HEK293 (cell line): ENCODE data around the gene DENND5A.

ENCODE experiments used
- CTCF ChIA-PET: fragments of 350-600 bp; formaldehyde crosslinking; extraction: SDS; loops from one replicate; lab custom pipeline; 2021; ENCODE audit warnings: antibody characterized with exemption; lab: Yijun Ruan, JAX
- POLR2A ChIA-PET: fragments of 300-600 bp; formaldehyde crosslinking; extraction: SDS; loops from one replicate; lab custom pipeline; 2020; ENCODE audit warnings: antibody characterized with exemption, inconsistent platforms; lab: Yijun Ruan, JAX
- H3K27ac ChIP-seq: fragments of 200-500 bp; sonication (Bioruptor generic); 2 replicates; pipeline ENCODE4 v1.5.1; 2014; ENCODE audit warnings: low read depth, low read length, control low read depth, inconsistent platforms; ENCODE audit errors: extremely low read depth
- H3K36me3 ChIP-seq, 2 experiments: fragments of 200-500 bp in 1 of 2; sonication (Bioruptor generic) in 1 of 2; 1 replicate in 1 of 2; 2 replicates in 1 of 2; pipeline ENCODE4 v1.5.1; 2014 to 2017; ENCODE audit warnings: inconsistent platforms in 2 of 2, low read length in 2 of 2; ENCODE audit not compliant: control insufficient read depth in 2 of 2, insufficient read depth in 1 of 2
- H3K4me1 ChIP-seq: fragments of 200-500 bp; sonication (Bioruptor generic); 2 replicates; pipeline ENCODE4 v1.5.1; 2014; ENCODE audit warnings: mild to moderate bottlenecking, low read length, inconsistent platforms; ENCODE audit not compliant: control insufficient read depth, insufficient read depth
- H3K4me3 ChIP-seq: 2 replicates; pipeline ENCODE4 v1.5.1; 2011; ENCODE audit warnings: low read depth, mild to moderate bottlenecking, control low read depth, low read length, moderate library complexity
- H3K9me3 ChIP-seq: fragments of 200-500 bp; sonication (Bioruptor generic); 2 replicates; pipeline ENCODE4 v1.5.1; 2014; ENCODE audit warnings: low read depth, low read length, inconsistent platforms; ENCODE audit not compliant: control insufficient read depth, insufficient read depth
- BCL11A ChIP-seq: fragments of 450-650 bp; formaldehyde crosslinking; IDR thresholded peaks from 2 replicates; pipeline ENCODE4 v1.5.1; 2016; ENCODE audit warnings: low read depth, missing biosample characterization, missing genetic modification characterization
- HOXC10 ChIP-seq: sonication (generic); formaldehyde crosslinking; IDR thresholded peaks from 2 replicates; pipeline ENCODE4 v1.8.1; 2023; ENCODE audit warnings: mild to moderate bottlenecking, missing genetic modification reagents
- INSM2 ChIP-seq: fragments of 450-650 bp; formaldehyde crosslinking; IDR thresholded peaks from 2 replicates; pipeline ENCODE4 v1.5.1; 2016; ENCODE audit warnings: missing biosample characterization, missing genetic modification characterization
- KLF16 ChIP-seq: fragments of 450-650 bp; formaldehyde crosslinking; IDR thresholded peaks from 2 replicates; pipeline ENCODE4 v1.5.1; 2017; ENCODE audit warnings: missing biosample characterization, missing genetic modification characterization
- OVOL3 ChIP-seq: fragments of 450-650 bp; formaldehyde crosslinking; IDR thresholded peaks from 2 replicates; pipeline ENCODE4 v1.5.1; 2016; ENCODE audit warnings: missing biosample characterization, missing genetic modification characterization
- SCRT2 ChIP-seq: fragments of 450-650 bp; formaldehyde crosslinking; IDR thresholded peaks from 2 replicates; pipeline ENCODE4 v1.5.1; 2016; ENCODE audit warnings: missing biosample characterization, missing genetic modification characterization
- ZBTB1 ChIP-seq: fragments of 450-650 bp; formaldehyde crosslinking; IDR thresholded peaks from 2 replicates; pipeline ENCODE4 v1.5.1; 2016; ENCODE audit warnings: missing biosample characterization, missing genetic modification characterization
- ZBTB10 ChIP-seq: fragments of 450-650 bp; formaldehyde crosslinking; IDR thresholded peaks from 2 replicates; pipeline ENCODE4 v1.5.1; 2016; ENCODE audit warnings: missing biosample characterization, missing genetic modification characterization
- ZBTB17 ChIP-seq: fragments of 450-650 bp; formaldehyde crosslinking; IDR thresholded peaks from 2 replicates; pipeline ENCODE4 v1.5.1; 2016; ENCODE audit warnings: missing biosample characterization, missing genetic modification characterization
- ZFHX2 ChIP-seq: fragments of 450-650 bp; formaldehyde crosslinking; conservative IDR thresholded peaks from 2 replicates; pipeline ENCODE4 v1.5.1; 2016; ENCODE audit warnings: missing biosample characterization, missing genetic modification characterization
- ZFP69B ChIP-seq: fragments of 450-650 bp; formaldehyde crosslinking; IDR thresholded peaks from 2 replicates; pipeline ENCODE4 v1.5.1; 2016; ENCODE audit warnings: missing biosample characterization, missing genetic modification characterization
- ZNF121 ChIP-seq: fragments of 450-650 bp; formaldehyde crosslinking; IDR thresholded peaks from 2 replicates; pipeline ENCODE4 v1.5.1; 2016; ENCODE audit warnings: missing biosample characterization, missing genetic modification characterization
- ZNF133 ChIP-seq: fragments of 450-650 bp; formaldehyde crosslinking; IDR thresholded peaks from 2 replicates; pipeline ENCODE4 v1.5.1; 2016; ENCODE audit warnings: missing biosample characterization, missing genetic modification characterization
- ZNF138 ChIP-seq: fragments of 450-650 bp; formaldehyde crosslinking; IDR thresholded peaks from 2 replicates; pipeline ENCODE4 v1.5.1; 2016; ENCODE audit warnings: missing biosample characterization, missing genetic modification characterization, borderline replicate concordance
- ZNF211 ChIP-seq: fragments of 450-650 bp; formaldehyde crosslinking; IDR thresholded peaks from 2 replicates; pipeline ENCODE4 v1.5.1; 2016; ENCODE audit warnings: low read depth, missing biosample characterization, missing genetic modification characterization
- ZNF223 ChIP-seq: fragments of 450-650 bp; formaldehyde crosslinking; IDR thresholded peaks from 2 replicates; pipeline ENCODE4 v1.5.1; 2016; ENCODE audit warnings: missing biosample characterization, missing genetic modification characterization
- ZNF23 ChIP-seq: fragments of 450-650 bp; formaldehyde crosslinking; IDR thresholded peaks from 2 replicates; pipeline ENCODE4 v1.5.1; 2016; ENCODE audit warnings: missing biosample characterization, missing genetic modification characterization, borderline replicate concordance
- ZNF248 ChIP-seq: fragments of 450-650 bp; formaldehyde crosslinking; IDR thresholded peaks from 2 replicates; pipeline ENCODE4 v1.5.1; 2017; ENCODE audit warnings: missing biosample characterization, missing genetic modification characterization
- ZNF274 ChIP-seq, 2 experiments: fragments of 200-500 bp in 1 of 2; fragments of 450-650 bp in 1 of 2; sonication (Bioruptor generic) in 1 of 2; formaldehyde crosslinking in 1 of 2; IDR thresholded peaks; 2 replicates each; pipeline versions ENCODE4 v1.5.1 to v1.6.1; 2014 to 2016; ENCODE audit warnings: borderline replicate concordance in 1 of 2, inconsistent platforms in 1 of 2, low read length in 1 of 2, missing biosample characterization in 1 of 2, missing genetic modification characterization in 1 of 2
- ZNF391 ChIP-seq: fragments of 450-650 bp; formaldehyde crosslinking; IDR thresholded peaks from 2 replicates; pipeline ENCODE4 v1.5.1; 2016; ENCODE audit warnings: low read depth, missing biosample characterization, missing genetic modification characterization, borderline replicate concordance
- ZNF555 ChIP-seq: fragments of 450-650 bp; formaldehyde crosslinking; conservative IDR thresholded peaks from 2 replicates; pipeline ENCODE4 v1.5.1; 2017; ENCODE audit warnings: missing biosample characterization, mild to moderate bottlenecking, missing genetic modification characterization, inconsistent platforms
- ZNF560 ChIP-seq: fragments of 450-650 bp; formaldehyde crosslinking; IDR thresholded peaks from 2 replicates; pipeline ENCODE4 v1.5.1; 2017; ENCODE audit warnings: missing biosample characterization, missing genetic modification characterization, borderline replicate concordance
- ZNF600 ChIP-seq: fragments of 450-650 bp; formaldehyde crosslinking; IDR thresholded peaks from 2 replicates; pipeline ENCODE4 v1.5.1; 2016; ENCODE audit warnings: missing biosample characterization, missing genetic modification characterization
- ZNF621 ChIP-seq: fragments of 450-650 bp; formaldehyde crosslinking; IDR thresholded peaks from 2 replicates; pipeline ENCODE4 v1.5.1; 2017; ENCODE audit warnings: missing biosample characterization, missing genetic modification characterization
- ZNF654 ChIP-seq: fragments of 450-650 bp; formaldehyde crosslinking; IDR thresholded peaks from 2 replicates; pipeline ENCODE4 v1.5.1; 2016; ENCODE audit warnings: low read depth, missing biosample characterization, missing genetic modification characterization
- ZNF701 ChIP-seq: fragments of 450-650 bp; formaldehyde crosslinking; IDR thresholded peaks from 2 replicates; pipeline ENCODE4 v1.5.1; 2016; ENCODE audit warnings: missing biosample characterization, missing genetic modification characterization
- ZNF776 ChIP-seq: fragments of 450-650 bp; formaldehyde crosslinking; IDR thresholded peaks from 2 replicates; pipeline ENCODE4 v1.5.0; 2017; ENCODE audit warnings: missing biosample characterization, missing genetic modification characterization, borderline replicate concordance
- ZNF785 ChIP-seq: fragments of 450-650 bp; formaldehyde crosslinking; IDR thresholded peaks from 2 replicates; pipeline ENCODE4 v1.5.1; 2016; ENCODE audit warnings: missing biosample characterization, missing genetic modification characterization
- ZXDB ChIP-seq: fragments of 450-650 bp; formaldehyde crosslinking; IDR thresholded peaks from 2 replicates; pipeline ENCODE4 v1.5.1; 2016; ENCODE audit warnings: missing biosample characterization, missing genetic modification characterization

Gene DENND5A

GRCh38 chr11:9250139-9250582 lies 15.0 kb downstream of the DENND5A start:
- Histone ChIP-seq H3K9me3 (no peaks in the 10 kb centered on the region), H3K36me3 (no peaks in the 10 kb centered on the region), H3K4me3 (no peak overlapping the region), H3K4me1 (no peaks in the 10 kb centered on the region), H3K27ac (no peak overlapping the region)
- ChIA-PET POLR2A (no interaction called here), CTCF (interaction anchor here (0.6 kb wide), 1 partner anchor 13 kb away, joined by 4 read pairs; no protein-coding TSS in a partner anchor)
- TF ChIP-seq ZFP69B (no peak), ZBTB17 (tag by site-specific recombination) (no peak), ZNF223 (tag by site-specific recombination) (no peak), ZNF600 (tag by site-specific recombination) (no peak), ZXDB (no peak), ZNF654 (tag by site-specific recombination) (no peak), BCL11A (no peak), ZNF391 (tag by site-specific recombination) (no peak), ZNF274 (IDR thresholded peaks at IDR 0.05; ENCODE audit: low read length) (no peak), ZNF274 (tag by site-specific recombination; IDR thresholded peaks at IDR 0.05; ENCODE audit: borderline replicate concordance) (no peak), ZNF555 (tag by site-specific recombination) (no peak), ZNF23 (tag by site-specific recombination) (no peak), ZNF248 (tag by site-specific recombination) (no peak), ZNF211 (tag by site-specific recombination) (no peak), ZNF138 (tag by site-specific recombination) (no peak), KLF16 (tag by site-specific recombination) (no peak), ZBTB10 (tag by site-specific recombination) (no peak), ZNF133 (tag by site-specific recombination) (no peak), ZNF776 (tag by site-specific recombination) (no peak), OVOL3 (tag by site-specific recombination) (no peak), HOXC10 (no peak)

GRCh38 chr11:9249252-9249651 lies 15.9 kb downstream of the DENND5A start:
- H3K4me1 ChIP-seq = no peaks in the 10 kb centered on the region
- peak; percentile 51; the same call in 1 of the 2 replicates for TF ChIP-seq ZNF121
- no peak for TF ChIP-seq ZNF560 (tag by site-specific recombination)
- ChIA-PET POLR2A (no interaction called here), CTCF (no interaction called here)
- H3K36me3 ChIP-seq = no peaks in the 10 kb centered on the region
- no peaks in the 10 kb centered on the region for H3K9me3 ChIP-seq
- no peak overlapping the region for H3K27ac ChIP-seq
- no peak overlapping the region for H3K4me3 ChIP-seq

GRCh38 chr11:9247863-9248262 lies 17.3 kb downstream of the DENND5A start:
- CTCF ChIA-PET = interaction anchor here (0.6 kb wide), 1 partner anchor 204 kb away, joined by 3 read pairs; no protein-coding TSS in a partner anchor
- Histone ChIP-seq H3K4me3 (no peak overlapping the region), H3K27ac (no peak overlapping the region), H3K36me3 (no peaks in the 10 kb centered on the region), H3K9me3 (no peaks in the 10 kb centered on the region), H3K4me1 (no peaks in the 10 kb centered on the region)
- POLR2A ChIA-PET = interaction anchor here (0.6 kb wide), 1 partner anchor 56 kb away, joined by 3 read pairs; no protein-coding TSS in a partner anchor
- TF ChIP-seq ZBTB1 (tag by site-specific recombination) = no peak
- TF ChIP-seq ZNF621 (tag by site-specific recombination) = no peak
- peak; percentile 52; the same call in 1 of the 2 replicates for TF ChIP-seq ZNF121
- no peak for TF ChIP-seq ZFHX2 (tag by site-specific recombination)
- no peak for TF ChIP-seq INSM2 (tag by site-specific recombination)
- 0 out of 2 replicates have a peak, but pooled peaks have one; percentile 14 for TF ChIP-seq SCRT2 (tag by site-specific recombination)
- no peak for TF ChIP-seq ZNF785 (tag by site-specific recombination)
- no peak for TF ChIP-seq ZNF701
- TF ChIP-seq ZNF211 (tag by site-specific recombination) = no peak
- TF ChIP-seq ZNF776 (tag by site-specific recombination) = no peak
